ENCODE results near the gene POMC.
"Not testable (repeated sequence)": the region's sequence is repeated elsewhere in the genome, so short reads cannot be mapped to it uniquely, and the experiment has no call there.

- TF ChIP-seq CTCF (IDR thresholded peaks at IDR 0.05); ZFX (IDR thresholded peaks at IDR 0.05; ENCODE audit: borderline replicate concordance): not testable (repeated sequence)
Observed at GRCh38 chr2:25210923-25211322, 42.5 kb upstream of the POMC start.

Data from 22Rv1 (cell line).